ENCODE results near the gene OTOG. TPM values are rescaled to one million over a fixed set of nuclear protein-coding genes. Genes with fewer than 3 reads are reported as not detected.

Gene OTOG
- total RNA-seq, 2 experiments from 2014 or later: not detected

DNA sequence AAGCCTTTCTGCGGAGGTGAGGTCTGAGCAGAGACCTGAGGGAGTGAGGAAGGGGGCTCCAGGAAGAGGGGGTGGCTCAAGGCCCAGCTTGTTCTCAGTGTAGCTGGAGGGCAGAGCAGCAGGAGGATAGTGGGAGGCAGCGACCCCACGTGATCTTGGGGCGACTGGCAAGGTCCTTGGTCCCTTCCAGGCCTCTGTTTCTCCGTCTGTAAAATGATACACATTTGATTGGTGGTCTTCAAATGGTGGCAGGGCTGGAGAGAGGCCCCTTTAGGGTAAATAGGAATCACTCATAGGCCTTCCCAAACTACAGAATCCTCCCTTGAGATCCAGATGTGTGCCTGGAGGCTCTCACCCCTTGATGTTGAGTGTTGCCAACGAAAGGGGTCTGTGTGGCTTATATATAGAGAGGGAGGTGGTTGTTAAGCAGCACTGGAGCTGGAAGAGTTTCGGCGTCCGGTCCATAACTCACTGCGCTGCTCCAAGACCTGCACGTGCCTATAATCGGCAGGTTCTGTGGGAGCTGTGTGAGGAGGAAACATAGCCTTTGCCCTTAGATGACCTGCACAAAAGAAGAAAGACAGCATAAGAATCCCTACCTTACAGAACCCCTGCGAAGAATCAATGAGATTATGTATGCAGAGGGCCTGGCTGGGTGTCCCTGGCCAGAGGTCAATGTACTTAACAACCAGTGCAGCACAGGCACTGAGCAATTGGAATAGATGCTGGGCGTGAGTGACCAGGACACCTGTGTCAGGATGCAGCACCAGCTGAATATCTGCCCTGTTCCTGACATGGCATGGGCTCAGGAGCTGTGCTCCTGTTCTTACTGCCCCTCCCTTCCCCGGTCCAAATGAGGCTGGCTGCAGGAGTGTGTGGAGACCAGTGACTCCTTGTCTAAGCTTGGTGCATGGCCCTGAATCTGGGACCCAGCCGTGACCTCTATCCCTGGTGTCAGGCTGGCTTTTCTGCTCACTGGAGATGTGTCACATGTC lies 28.7 kb downstream of the OTOG start:
- no peak for DNase-seq
- Mint-ChIP-seq H3K27ac (no peak overlapping the region), H3K9me3 (no peaks in the 10 kb centered on the region), H3K36me3 (ENCODE audit: low read depth) (no peaks in the 10 kb centered on the region), H3K4me3 (no peak overlapping the region), H3K27me3 (peaks cover 3% of the 10 kb centered on the region), H3K4me1 (peaks cover 3% of the 10 kb centered on the region)
- ChIA-PET POLR2A (interaction anchor here (0.7 kb wide), 1 partner anchor 313 kb away, joined by 3 read pairs; no protein-coding TSS in a partner anchor), CTCF (interaction anchor here (1.2 to 1.3 kb wide), 2 partner anchors 25 to 69 kb away, joined by 3 read pairs; no protein-coding TSS in a partner anchor)

DNA sequence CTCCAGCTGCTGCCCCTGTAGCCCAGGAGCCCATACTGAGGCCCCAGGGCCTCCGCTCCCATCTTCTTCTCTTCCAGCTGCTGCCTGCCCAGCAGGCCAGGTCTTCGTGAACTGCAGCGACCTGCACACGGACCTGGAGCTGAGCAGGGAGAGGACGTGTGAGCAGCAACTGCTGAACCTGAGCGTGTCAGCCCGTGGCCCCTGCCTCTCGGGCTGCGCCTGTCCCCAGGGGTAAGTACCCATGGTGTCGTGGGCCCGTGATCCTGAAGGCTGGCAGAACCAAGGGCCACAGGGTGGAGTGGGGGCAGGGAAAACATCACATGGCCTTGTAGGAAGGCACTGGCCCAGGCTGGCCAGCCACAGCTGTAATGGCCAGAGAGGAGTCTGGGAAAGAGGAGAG lies 31.2 kb downstream of the OTOG start:
- peaks cover 11% of the 10 kb centered on the region for H3K27me3 Mint-ChIP-seq
- ChIA-PET CTCF (no interaction called here), POLR2A (no interaction called here)
- no peak overlapping the region for H3K4me3 Mint-ChIP-seq
- no peaks in the 10 kb centered on the region for H3K9me3 Mint-ChIP-seq
- no peaks in the 10 kb centered on the region for H3K36me3 Mint-ChIP-seq (ENCODE audit: low read depth)
- DNase-seq: no peak
- no peak overlapping the region for H3K27ac Mint-ChIP-seq
- H3K4me1 Mint-ChIP-seq: peaks cover under 1% of the 10 kb centered on the region

DNA sequence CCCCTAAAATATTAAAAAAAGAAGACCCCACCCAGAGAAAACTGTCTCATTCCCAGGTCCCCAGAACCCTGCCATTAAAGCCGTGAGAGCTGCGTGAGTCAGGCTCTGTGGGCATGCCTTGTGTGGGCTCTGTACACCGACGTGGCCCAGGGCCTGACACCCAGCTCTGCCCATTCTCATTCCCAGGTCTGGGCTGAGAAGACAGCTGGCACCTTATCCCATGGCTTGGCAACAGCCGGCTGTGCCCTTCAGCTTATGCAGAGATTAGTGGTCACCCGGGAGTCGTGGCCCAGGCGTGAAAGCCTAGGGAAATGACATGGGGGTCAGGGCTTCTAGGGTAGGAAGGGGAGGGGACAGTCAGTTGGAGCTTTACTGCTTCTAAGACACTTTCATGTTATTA lies 31.9 kb downstream of the OTOG start:
- no peak for DNase-seq
- CTCF ChIA-PET: no interaction called here
- POLR2A ChIA-PET: no interaction called here
- H3K4me3 Mint-ChIP-seq: no peak overlapping the region
- H3K27ac Mint-ChIP-seq: no peak overlapping the region
- peaks cover 14% of the 10 kb centered on the region for H3K27me3 Mint-ChIP-seq
- no peaks in the 10 kb centered on the region for H3K4me1 Mint-ChIP-seq
- H3K36me3 Mint-ChIP-seq (ENCODE audit: low read depth): no peaks in the 10 kb centered on the region
- H3K9me3 Mint-ChIP-seq: no peaks in the 10 kb centered on the region

DNA sequence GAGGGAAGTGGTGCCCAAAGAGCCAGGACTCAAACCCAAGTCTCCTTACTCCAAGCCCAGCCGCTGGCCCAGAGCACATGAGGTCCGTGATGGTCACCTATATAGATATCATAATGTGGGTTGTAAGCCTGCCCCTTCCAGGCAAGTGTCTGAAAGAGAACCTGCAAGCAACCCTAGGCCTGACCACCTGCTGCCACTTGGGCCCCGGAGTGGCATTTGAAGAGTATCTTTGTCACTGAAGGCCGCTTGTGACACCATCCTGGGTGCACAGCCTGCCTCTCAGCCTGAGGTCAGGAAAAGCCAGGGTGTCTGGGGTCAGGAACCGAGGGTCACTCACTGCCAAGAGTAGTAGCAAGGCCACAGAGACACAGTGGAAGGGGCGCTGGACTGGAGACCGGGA lies 32.4 kb downstream of the OTOG start:
- Mint-ChIP-seq H3K9me3 (no peaks in the 10 kb centered on the region), H3K27ac (no peak overlapping the region), H3K4me1 (no peaks in the 10 kb centered on the region), H3K36me3 (ENCODE audit: low read depth) (no peaks in the 10 kb centered on the region), H3K4me3 (no peak overlapping the region), H3K27me3 (peaks cover 14% of the 10 kb centered on the region)
- ChIA-PET CTCF (no interaction called here), POLR2A (no interaction called here)
- DNase-seq: no peak

DNA sequence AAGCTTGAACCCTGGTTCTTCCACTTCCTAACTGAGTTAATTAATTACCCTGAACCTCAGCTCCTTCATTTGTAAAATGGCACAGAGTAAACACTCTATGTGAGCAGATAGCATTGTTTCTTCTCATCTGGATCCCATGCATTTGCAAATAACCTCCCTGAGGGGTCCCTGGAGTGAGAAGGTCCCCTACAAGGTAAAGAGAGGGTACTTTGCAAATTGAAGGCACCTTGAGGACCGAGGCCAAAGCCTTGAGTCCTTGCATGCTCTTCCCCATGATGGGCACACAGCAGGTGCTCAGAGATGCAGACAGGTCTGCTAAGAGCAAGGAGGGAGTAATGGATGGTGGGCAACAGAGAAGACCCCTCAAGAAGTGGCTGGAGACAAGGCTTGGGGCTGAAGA lies 33.2 kb downstream of the OTOG start:
- DNase-seq: no peak
- ChIA-PET CTCF (no interaction called here), POLR2A (no interaction called here)
- Mint-ChIP-seq H3K4me3 (no peak overlapping the region), H3K27me3 (peaks cover 14% of the 10 kb centered on the region), H3K9me3 (no peaks in the 10 kb centered on the region), H3K36me3 (ENCODE audit: low read depth) (no peaks in the 10 kb centered on the region), H3K27ac (no peak overlapping the region), H3K4me1 (no peaks in the 10 kb centered on the region)

DNA sequence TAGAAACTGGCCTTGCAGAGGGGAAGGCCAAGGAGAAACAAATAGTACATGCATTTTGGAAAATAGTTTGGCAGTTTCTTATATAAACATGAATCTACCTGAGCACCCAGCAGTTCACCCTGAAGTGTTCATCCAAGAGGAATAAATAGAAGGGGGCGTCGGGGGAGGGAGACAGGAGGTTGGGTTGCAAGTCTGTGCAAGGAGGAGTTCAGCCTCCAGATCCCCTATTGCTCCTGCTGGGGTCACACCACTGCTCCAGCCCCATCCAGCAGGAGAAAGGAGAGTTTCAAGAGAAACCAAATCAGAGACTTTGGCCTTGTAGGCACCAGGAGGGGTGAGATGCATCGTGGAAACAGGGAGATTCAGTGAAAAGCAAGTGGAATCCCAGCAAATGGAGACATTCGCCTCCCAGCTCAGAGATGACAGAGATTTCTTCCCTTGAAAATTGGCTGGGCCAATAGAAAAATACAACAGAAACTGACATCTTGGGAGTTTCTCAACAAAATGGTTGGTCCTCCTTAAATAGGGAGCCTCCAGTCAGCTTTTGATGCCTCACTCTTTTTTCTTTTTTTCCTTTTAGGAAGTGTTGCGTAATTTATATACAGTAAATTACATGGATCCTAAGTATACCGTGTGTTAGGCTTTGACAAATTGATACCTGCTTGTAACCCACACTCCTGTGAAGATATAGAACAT lies 34.1 kb downstream of the OTOG start:
- ChIA-PET POLR2A (no interaction called here), CTCF (no interaction called here)
- Mint-ChIP-seq H3K36me3 (ENCODE audit: low read depth) (no peaks in the 10 kb centered on the region), H3K27me3 (peaks cover 14% of the 10 kb centered on the region), H3K4me3 (no peak overlapping the region), H3K9me3 (no peaks in the 10 kb centered on the region), H3K27ac (no peak overlapping the region), H3K4me1 (no peaks in the 10 kb centered on the region)
- no peak for DNase-seq

DNA sequence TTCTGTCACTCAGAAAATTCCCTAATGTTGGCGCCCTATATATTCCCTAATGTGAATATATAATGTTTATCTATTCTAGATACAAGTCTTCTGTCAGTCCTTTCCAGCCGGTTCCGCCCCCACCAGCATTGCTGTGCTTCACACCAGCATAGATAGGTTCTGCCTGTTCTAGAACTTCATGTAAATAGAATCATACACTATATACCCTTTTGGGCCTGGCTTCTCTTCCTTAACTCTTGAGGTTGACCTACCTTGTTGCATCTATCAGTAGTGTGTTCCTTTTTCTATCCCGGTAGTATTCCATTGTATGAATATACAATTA lies 34.6 kb downstream of the OTOG start:
- Mint-ChIP-seq H3K4me1 (no peaks in the 10 kb centered on the region), H3K27ac (no peak overlapping the region), H3K27me3 (peaks cover 16% of the 10 kb centered on the region), H3K36me3 (ENCODE audit: low read depth) (no peaks in the 10 kb centered on the region), H3K4me3 (no peak overlapping the region), H3K9me3 (no peaks in the 10 kb centered on the region)
- CTCF ChIA-PET: no interaction called here
- POLR2A ChIA-PET: no interaction called here
- no peak for DNase-seq

DNA sequence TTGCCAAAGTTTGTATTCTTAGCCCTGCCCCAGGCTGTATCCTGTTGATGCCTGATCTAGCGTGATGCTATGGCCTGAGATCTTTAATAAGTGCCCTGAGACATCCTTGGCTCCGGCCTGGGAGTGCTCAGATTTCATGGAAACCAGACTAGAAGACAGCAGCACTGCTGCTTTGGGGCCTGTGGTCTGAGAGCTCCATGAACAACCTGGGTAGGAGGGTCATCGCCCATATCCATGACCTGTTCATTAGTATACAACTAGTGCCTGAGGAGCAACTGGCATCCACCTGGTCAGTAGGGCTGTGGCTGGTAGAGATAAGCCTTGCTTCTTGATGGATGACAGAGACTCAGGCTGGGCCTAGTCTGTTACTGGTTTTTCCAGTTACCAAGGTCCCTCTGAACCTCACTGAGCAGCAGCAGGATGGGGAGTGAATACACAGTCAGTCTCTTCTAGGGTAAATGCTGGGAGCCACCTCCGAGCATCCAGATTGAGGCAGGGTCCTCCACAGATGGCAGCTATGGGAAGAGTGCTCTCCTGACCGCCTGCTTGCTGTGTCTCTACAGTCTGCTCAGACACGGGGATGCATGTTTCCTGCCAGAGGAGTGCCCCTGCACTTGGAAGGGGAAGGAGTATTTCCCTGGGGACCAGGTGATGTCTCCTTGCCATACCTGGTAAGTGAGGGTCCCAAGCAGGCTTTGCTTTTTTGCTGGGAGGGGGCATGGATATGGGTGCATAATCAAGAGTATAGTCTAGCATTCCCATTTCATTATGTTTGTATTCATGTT lies 39.0 kb downstream of the OTOG start:
- DNase-seq: no peak
- Mint-ChIP-seq H3K4me3 (no peak overlapping the region), H3K4me1 (no peaks in the 10 kb centered on the region), H3K27ac (no peak overlapping the region), H3K9me3 (no peaks in the 10 kb centered on the region), H3K36me3 (ENCODE audit: low read depth) (no peaks in the 10 kb centered on the region), H3K27me3 (peaks cover 10% of the 10 kb centered on the region)
- CTCF ChIA-PET: no interaction called here
- POLR2A ChIA-PET: no interaction called here

DNA sequence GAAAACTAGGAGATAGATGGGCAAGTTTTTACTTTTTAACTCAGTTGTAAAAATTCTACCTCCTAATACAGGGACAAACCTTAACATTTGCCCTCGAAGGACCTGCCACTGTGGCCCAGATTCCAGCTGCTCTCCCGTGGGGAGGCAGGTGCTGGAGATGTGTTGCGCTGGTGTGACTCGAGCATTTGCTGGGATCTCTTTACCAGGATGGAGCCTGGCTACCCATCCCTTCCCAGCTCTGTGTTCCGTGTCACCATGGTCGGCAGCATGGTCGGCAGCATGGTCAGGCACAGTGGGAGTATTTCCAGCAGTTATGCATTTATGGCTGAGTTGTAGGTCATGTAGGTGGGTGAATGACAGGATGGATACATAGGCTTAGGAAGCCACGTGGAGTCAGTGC lies 41.1 kb downstream of the OTOG start:
- no peaks in the 10 kb centered on the region for H3K36me3 Mint-ChIP-seq (ENCODE audit: low read depth)
- H3K9me3 Mint-ChIP-seq: no peaks in the 10 kb centered on the region
- no peak overlapping the region for H3K4me3 Mint-ChIP-seq
- CTCF ChIA-PET: no interaction called here
- peaks cover 5% of the 10 kb centered on the region for H3K27me3 Mint-ChIP-seq
- no peak overlapping the region for H3K27ac Mint-ChIP-seq
- H3K4me1 Mint-ChIP-seq: no peaks in the 10 kb centered on the region
- no peak for DNase-seq
- POLR2A ChIA-PET: no interaction called here

DNA sequence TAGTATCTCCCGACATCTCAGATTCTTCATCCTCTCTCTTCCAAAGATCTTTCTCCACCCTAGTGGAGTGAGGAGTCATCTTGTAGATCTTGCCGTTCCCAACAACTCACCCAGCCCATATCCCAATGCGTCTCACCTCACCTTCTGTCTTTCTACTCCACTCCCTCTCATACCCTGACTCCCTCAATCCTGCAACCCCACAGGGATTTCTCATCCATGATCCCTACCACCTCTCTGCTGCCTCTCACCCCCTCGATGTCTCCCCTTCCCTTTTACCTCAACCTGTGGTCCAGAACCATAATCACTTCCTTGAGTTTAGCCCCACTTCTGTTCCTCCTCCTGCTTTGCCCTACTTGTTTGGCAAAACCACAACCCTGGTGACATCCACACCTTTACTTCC lies 41.7 kb downstream of the OTOG start:
- no peak for DNase-seq
- CTCF ChIA-PET: no interaction called here
- POLR2A ChIA-PET: no interaction called here

DNA sequence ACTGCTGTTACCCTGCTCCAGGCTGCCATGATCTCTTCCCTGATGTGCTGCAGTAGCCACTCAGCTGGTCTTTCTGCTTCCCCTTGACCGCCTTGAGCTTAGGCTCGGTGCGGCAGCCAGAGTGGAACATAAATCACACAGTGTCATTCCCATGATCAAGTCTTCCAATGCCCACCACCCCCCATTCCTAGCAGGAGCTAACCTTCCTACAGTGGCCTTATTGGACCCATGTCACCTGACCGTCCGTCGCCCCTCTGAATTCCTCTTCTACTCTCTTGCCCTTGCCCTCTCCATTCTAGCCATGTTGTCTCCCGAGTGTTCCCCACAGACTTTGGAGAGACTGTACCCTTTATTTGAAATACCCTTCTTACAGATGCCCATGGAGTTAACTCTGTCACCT lies 43.4 kb downstream of the OTOG start:
- no peak for DNase-seq
- Mint-ChIP-seq H3K4me1 (no peaks in the 10 kb centered on the region), H3K27ac (no peak overlapping the region), H3K36me3 (ENCODE audit: low read depth) (no peaks in the 10 kb centered on the region), H3K4me3 (no peak overlapping the region), H3K9me3 (no peaks in the 10 kb centered on the region), H3K27me3 (peaks cover 2% of the 10 kb centered on the region)
- ChIA-PET CTCF (no interaction called here), POLR2A (no interaction called here)

More for the DNA sequence above, 41.7 kb downstream of the OTOG start:
- Mint-ChIP-seq H3K36me3 (ENCODE audit: low read depth) (no peaks in the 10 kb centered on the region), H3K4me3 (no peak overlapping the region), H3K27me3 (peaks cover 2% of the 10 kb centered on the region), H3K27ac (no peak overlapping the region), H3K9me3 (no peaks in the 10 kb centered on the region), H3K4me1 (no peaks in the 10 kb centered on the region)

DNA sequence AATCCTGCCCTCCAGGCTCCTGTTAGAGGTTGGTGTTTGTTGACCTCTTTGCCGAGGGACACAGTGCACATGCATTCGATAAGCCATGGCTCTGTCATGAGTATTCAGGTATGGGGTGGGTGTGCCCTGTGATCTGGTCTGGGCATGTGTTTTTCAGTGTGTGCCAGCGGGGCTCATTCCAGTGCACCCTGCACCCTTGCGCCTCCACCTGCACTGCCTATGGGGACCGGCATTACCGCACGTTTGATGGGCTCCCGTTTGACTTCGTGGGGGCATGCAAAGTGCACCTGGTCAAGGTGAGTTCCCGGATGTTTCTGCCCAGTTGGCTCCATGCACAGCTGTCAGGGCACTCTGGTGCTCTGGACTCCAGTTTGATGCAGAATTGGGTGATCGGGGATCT lies 44.2 kb downstream of the OTOG start:
- H3K36me3 Mint-ChIP-seq (ENCODE audit: low read depth): no peaks in the 10 kb centered on the region
- H3K27me3 Mint-ChIP-seq: peaks cover 2% of the 10 kb centered on the region
- H3K9me3 Mint-ChIP-seq: no peaks in the 10 kb centered on the region
- CTCF ChIA-PET: no interaction called here
- no peaks in the 10 kb centered on the region for H3K4me1 Mint-ChIP-seq
- DNase-seq: no peak
- POLR2A ChIA-PET: no interaction called here
- H3K4me3 Mint-ChIP-seq: no peak overlapping the region
- no peak overlapping the region for H3K27ac Mint-ChIP-seq

DNA sequence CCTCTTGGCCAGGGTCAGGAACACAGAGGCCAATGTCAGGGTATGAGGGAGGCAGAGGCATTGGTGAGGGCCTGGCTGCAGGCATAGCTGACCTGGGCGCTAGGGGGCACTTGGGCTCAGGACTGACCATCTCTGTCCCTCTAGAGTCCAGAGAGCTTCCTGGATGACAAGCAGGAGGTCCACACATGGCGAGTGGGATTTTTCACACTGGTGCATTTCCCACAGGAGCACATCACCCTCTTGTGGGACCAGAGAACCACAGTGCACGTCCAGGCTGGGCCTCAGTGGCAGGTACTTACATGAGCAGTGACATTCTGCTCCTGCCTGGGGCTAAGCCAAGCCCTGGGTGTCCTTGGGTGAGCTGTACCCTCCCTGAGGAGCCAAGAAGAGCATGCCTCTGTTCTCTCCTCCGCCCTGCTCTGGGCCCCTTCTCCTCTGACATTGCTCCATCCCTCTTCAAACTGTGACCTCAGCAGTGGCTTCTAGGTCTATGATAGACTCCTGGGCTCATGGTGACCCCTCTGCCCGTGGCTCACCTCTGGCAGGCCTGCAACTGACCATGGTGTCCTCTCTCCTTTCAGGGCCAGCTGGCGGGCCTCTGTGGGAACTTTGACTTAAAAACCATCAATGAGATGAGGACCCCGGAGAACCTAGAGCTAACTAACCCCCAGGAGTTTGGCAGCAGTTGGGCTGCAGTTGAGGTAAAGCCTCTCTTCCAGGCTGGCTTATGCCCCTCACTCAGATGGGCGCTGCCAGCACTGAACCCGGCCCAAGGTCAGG lies 46.6 kb downstream of the OTOG start:
- DNase-seq: no peak
- Mint-ChIP-seq H3K9me3 (no peaks in the 10 kb centered on the region), H3K27me3 (no peaks in the 10 kb centered on the region), H3K4me1 (no peaks in the 10 kb centered on the region), H3K27ac (no peak overlapping the region), H3K4me3 (no peak overlapping the region), H3K36me3 (ENCODE audit: low read depth) (no peaks in the 10 kb centered on the region)
- ChIA-PET POLR2A (no interaction called here), CTCF (no interaction called here)

Measured in activated CD4-positive, alpha-beta T cell treated with anti-CD3 and anti-CD28 coated beads, Interleukin-2, amount 10 ng/mL, durations not matched to agents 7 days and 5 days (primary cell).